ENCODE data around the gene AZIN2.

GRCh38 chr1:33162141-33162540 lies 81.2 kb downstream of the AZIN2 start:
- TF ChIP-seq LEF1 (IDR thresholded peaks at IDR 0.05; ENCODE audit: borderline replicate concordance) = no peak
- TF ChIP-seq FOXM1 (IDR thresholded peaks at IDR 0.05; ENCODE audit: borderline replicate concordance) = no peak
- TF ChIP-seq NFRKB (IDR thresholded peaks at IDR 0.05) = no peak
- no peak for TF ChIP-seq PKNOX1 (IDR thresholded peaks at IDR 0.05)
- no peak for TF ChIP-seq ELF4 (IDR thresholded peaks at IDR 0.05)
